Activated T-cell treated with anti-CD3 and anti-CD28 coated beads, Interleukin-2, amount 50 U/mL, for 4 hours (primary cell): Measurements from ENCODE around the gene AP5B1. TPM values are rescaled to one million over a fixed set of nuclear protein-coding genes. Genes with fewer than 3 reads are reported as not detected.
"Not testable (repeated sequence)": the region's sequence is repeated elsewhere in the genome, so short reads cannot be mapped to it uniquely, and the experiment has no call there.

Source experiments
- ATAC-seq, 2 donors: fragments of 200-7000 bp; cut with Tn5 transposase; one replicate each; pipeline ENCODE4 v1.10.0; 2021
- DNase-seq: peaks from one replicate; pipeline ENCODE4 v3.0.0-alpha.2; 2020
- H3K27me3 Mint-ChIP-seq: one replicate; pipeline ENCODE4 v1.8.0; 2021; ENCODE audit warnings: low read depth, mixed read lengths
- H3K36me3 Mint-ChIP-seq: one replicate; pipeline ENCODE4 v1.8.0; 2022; ENCODE audit warnings: mixed read lengths; ENCODE audit not compliant: insufficient read depth
- H3K4me1 Mint-ChIP-seq: one replicate; pipeline ENCODE4 v1.8.0; 2021; ENCODE audit warnings: low read depth, mixed read lengths
- H3K4me3 Mint-ChIP-seq: one replicate; pipeline ENCODE4 v1.8.0; 2021; ENCODE audit warnings: mild to moderate bottlenecking, moderate library complexity, mixed read lengths
- H3K9me3 Mint-ChIP-seq: one replicate; pipeline ENCODE4 v1.8.0; 2021; ENCODE audit warnings: mixed read lengths
- total RNA-seq, 3 donors: library from RNA; stranded (reverse); gene quantifications; one replicate each; pipeline ENCODE4 v1.2.1, GENCODE V29; 2021

AP5B1 gene
- total RNA-seq, 3 donors from 2014 or later = 17.3 to 19.4 (median 17.4) TPM

- H3K4me1 Mint-ChIP-seq = peaks cover 5% of the 10 kb centered on the region
- no peak for ATAC-seq
These were observed 9.1 kb downstream of the AP5B1 start for GRCh38 chr11:65771589-65772112.

GRCh38 chr11:65770951-65771567, 9.7 kb downstream of the AP5B1 start:
- H3K36me3 Mint-ChIP-seq = no peaks in the 10 kb centered on the region
- DNase-seq (no peak), ATAC-seq (no peak)
- no peak overlapping the region for H3K4me3 Mint-ChIP-seq
- H3K4me1 Mint-ChIP-seq = peaks cover 3% of the 10 kb centered on the region
- H3K9me3 Mint-ChIP-seq = no peaks in the 10 kb centered on the region
- H3K27me3 Mint-ChIP-seq = no peaks in the 10 kb centered on the region

More at GRCh38 chr11:65771589-65772112, 9.1 kb downstream of the AP5B1 start:
- no peaks in the 10 kb centered on the region for H3K36me3 Mint-ChIP-seq
- no peak for DNase-seq
- H3K27me3 Mint-ChIP-seq = no peaks in the 10 kb centered on the region
- H3K9me3 Mint-ChIP-seq = no peaks in the 10 kb centered on the region
- H3K4me3 Mint-ChIP-seq = no peak overlapping the region

GRCh38 chr11:65767806-65768205, 13.0 kb downstream of the AP5B1 start:
- H3K36me3 Mint-ChIP-seq, H3K4me1 Mint-ChIP-seq, ATAC-seq, DNase-seq, H3K9me3 Mint-ChIP-seq, H3K4me3 Mint-ChIP-seq, H3K27me3 Mint-ChIP-seq: not testable (repeated sequence)

GRCh38 chr11:65767406-65767805, 13.4 kb downstream of the AP5B1 start:
- no peak for DNase-seq
- no peaks in the 10 kb centered on the region for H3K9me3 Mint-ChIP-seq
- peaks cover 3% of the 10 kb centered on the region for H3K4me1 Mint-ChIP-seq
- no peaks in the 10 kb centered on the region for H3K36me3 Mint-ChIP-seq
- no peaks in the 10 kb centered on the region for H3K27me3 Mint-ChIP-seq
- no peak overlapping the region for H3K4me3 Mint-ChIP-seq
- ATAC-seq = no peak

GRCh38 chr11:65766535-65766934, 14.2 kb downstream of the AP5B1 start:
- Mint-ChIP-seq H3K9me3 (no peaks in the 10 kb centered on the region), H3K4me1 (peaks cover 3% of the 10 kb centered on the region), H3K36me3 (no peaks in the 10 kb centered on the region), H3K4me3 (no peak overlapping the region), H3K27me3 (no peaks in the 10 kb centered on the region)
- ATAC-seq (no peak), DNase-seq (no peak)

DNA sequence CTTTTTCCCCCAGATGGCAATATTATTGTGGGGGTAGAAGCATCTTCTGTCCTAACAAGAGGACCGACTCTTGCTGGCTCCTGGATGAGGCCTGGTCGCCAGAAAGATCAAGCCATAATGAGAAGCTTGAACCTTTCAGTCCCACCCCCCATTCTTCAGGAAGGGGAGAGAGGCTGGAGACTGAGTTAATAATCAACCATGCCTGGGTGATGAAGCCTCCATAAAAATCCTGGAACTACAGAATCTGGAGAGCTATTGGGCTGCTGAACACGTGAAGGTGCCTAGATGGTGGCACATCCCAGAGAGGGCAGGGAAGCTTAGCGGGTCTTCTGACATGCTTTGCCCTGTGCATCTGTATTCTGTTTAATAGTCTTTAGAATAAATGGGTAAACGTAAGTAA, 16.3 kb downstream of the AP5B1 start:
- peaks cover 13% of the 10 kb centered on the region for H3K27me3 Mint-ChIP-seq
- no peak overlapping the region for H3K4me3 Mint-ChIP-seq
- DNase-seq (no peak), ATAC-seq (no peak)
- H3K9me3 Mint-ChIP-seq = no peaks in the 10 kb centered on the region
- H3K4me1 Mint-ChIP-seq = no peaks in the 10 kb centered on the region
- no peaks in the 10 kb centered on the region for H3K36me3 Mint-ChIP-seq

DNA sequence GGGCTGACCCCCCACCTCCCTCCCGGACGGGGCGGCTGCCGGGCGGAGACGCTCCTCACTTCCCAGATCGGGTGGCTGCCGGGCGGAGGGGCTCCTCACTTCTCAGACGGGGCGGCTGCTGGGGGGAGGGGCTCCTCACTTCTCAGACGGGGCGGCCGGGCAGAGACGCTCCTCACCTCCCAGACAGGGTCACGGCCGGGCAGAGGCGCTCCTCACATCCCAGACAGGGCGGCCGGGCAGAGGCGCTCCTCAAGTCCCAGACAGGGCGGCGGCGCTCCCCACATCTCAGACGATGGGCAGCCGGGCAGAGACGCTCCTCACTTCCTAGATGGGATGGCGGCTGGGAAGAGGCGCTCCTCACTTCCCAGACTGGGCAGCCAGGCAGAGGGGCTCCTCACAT, 18.0 kb downstream of the AP5B1 start:
- not testable (repeated sequence) for H3K4me1 Mint-ChIP-seq, H3K36me3 Mint-ChIP-seq, H3K4me3 Mint-ChIP-seq, H3K9me3 Mint-ChIP-seq, ATAC-seq, DNase-seq
- H3K27me3 Mint-ChIP-seq = peaks cover 23% of the 10 kb centered on the region

DNA sequence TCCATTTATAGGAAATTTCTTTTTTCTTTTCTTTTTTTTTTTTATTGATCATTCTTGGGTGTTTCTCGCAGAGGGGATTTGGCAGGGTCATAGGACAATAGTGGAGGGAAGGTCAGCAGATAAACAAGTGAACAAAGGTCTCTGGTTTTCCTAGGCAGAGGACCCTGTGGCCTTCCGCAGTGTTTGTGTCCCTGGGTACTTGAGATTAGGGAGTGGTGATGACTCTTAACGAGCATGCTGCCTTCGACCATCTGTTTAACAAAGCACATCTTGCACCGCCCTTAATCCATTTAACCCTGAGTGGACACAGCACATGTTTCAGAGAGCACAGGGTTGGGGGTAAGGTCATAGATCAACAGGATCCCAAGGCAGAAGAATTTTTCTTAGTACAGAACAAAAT, 18.6 kb downstream of the AP5B1 start:
- ATAC-seq, H3K36me3 Mint-ChIP-seq, DNase-seq, H3K4me3 Mint-ChIP-seq, H3K4me1 Mint-ChIP-seq, H3K9me3 Mint-ChIP-seq: not testable (repeated sequence)
- H3K27me3 Mint-ChIP-seq = peaks cover 27% of the 10 kb centered on the region

- H3K36me3 Mint-ChIP-seq = no peaks in the 10 kb centered on the region
- ATAC-seq (no peak), DNase-seq (no peak)
- peaks cover 4% of the 10 kb centered on the region for H3K27me3 Mint-ChIP-seq
- H3K9me3 Mint-ChIP-seq = no peaks in the 10 kb centered on the region
- H3K4me3 Mint-ChIP-seq = no peak overlapping the region
- H3K4me1 Mint-ChIP-seq = no peaks in the 10 kb centered on the region
These were observed 35.7 kb downstream of the AP5B1 start for GRCh38 chr11:65745049-65745448.

GRCh38 chr11:65744699-65745042, 36.1 kb downstream of the AP5B1 start:
- Mint-ChIP-seq H3K27me3 (peaks cover 7% of the 10 kb centered on the region), H3K4me1 (no peaks in the 10 kb centered on the region), H3K4me3 (no peak overlapping the region), H3K36me3 (no peaks in the 10 kb centered on the region), H3K9me3 (no peaks in the 10 kb centered on the region)
- DNase-seq = no peak
- no peak for ATAC-seq

DNA sequence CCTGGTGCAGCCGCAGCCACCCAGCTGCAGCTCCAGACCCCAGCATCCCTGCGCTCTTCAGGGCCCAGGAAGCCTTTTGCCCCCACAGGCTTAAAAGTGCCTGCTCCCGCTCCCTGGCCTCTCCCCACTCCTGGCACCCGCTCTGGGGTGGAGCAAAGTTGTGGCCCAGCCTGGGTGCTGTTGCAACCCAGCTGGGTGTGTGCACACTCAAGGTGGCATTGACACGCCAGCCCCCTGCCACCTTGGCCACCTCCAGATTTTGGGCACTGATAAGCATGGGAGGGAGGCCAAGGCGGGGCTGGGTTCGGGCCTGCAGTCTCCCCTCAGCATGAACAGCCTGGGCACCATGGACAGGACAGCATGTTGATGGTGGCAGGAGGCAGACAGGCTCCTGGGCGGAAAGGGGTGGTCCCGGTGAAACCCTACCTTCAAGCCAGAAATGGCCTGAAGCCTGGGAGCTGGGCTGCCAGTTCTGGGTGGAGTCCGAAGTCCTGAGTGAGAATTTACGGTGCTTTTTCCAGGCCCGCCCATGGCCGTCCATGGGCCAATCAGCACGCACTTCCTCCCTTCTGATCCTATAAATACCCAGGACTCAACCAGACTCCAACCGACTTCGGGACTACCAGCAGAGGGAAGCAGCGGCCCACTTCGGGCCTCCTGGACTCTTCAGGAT, 36.6 kb downstream of the AP5B1 start:
- peak in 1 of 2 donors; percentile 35 for ATAC-seq
- Mint-ChIP-seq H3K36me3 (no peaks in the 10 kb centered on the region), H3K4me1 (no peaks in the 10 kb centered on the region), H3K4me3 (no peak overlapping the region), H3K9me3 (no peaks in the 10 kb centered on the region), H3K27me3 (peaks cover 7% of the 10 kb centered on the region)
- DNase-seq = no peak

DNA sequence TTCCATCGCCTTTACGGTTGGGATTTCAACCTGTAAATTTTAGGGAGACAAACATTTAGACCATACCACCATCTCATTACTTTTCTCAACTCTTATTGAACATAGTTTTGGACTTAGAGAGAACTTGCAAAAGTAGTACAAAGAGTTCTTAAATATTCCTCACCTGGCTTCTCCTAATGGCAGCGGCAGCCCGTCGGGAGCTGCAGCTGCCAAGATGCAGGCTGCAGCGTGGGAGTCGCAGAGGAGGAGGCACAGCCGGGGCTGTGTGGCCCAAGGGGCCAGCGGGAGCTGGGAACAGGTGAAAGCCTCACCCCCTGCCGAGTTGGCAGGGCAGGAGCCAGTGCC, 37.1 kb downstream of the AP5B1 start:
- no peaks in the 10 kb centered on the region for H3K36me3 Mint-ChIP-seq
- no peaks in the 10 kb centered on the region for H3K9me3 Mint-ChIP-seq
- no peak for ATAC-seq
- H3K4me3 Mint-ChIP-seq = no peak overlapping the region
- H3K4me1 Mint-ChIP-seq = no peaks in the 10 kb centered on the region
- peaks cover 7% of the 10 kb centered on the region for H3K27me3 Mint-ChIP-seq
- no peak for DNase-seq

GRCh38 chr11:65742353-65742752, 38.4 kb downstream of the AP5B1 start:
- H3K4me1 Mint-ChIP-seq = no peaks in the 10 kb centered on the region
- no peak for ATAC-seq

GRCh38 chr11:65741185-65741584, 39.6 kb downstream of the AP5B1 start:
- Mint-ChIP-seq H3K36me3 (no peaks in the 10 kb centered on the region), H3K9me3 (no peaks in the 10 kb centered on the region), H3K4me3 (no peak overlapping the region), H3K27me3 (peaks cover 12% of the 10 kb centered on the region), H3K4me1 (no peaks in the 10 kb centered on the region)
- ATAC-seq (no peak), DNase-seq (no peak)

More at GRCh38 chr11:65742353-65742752, 38.4 kb downstream of the AP5B1 start:
- H3K9me3 Mint-ChIP-seq = no peaks in the 10 kb centered on the region
- H3K4me3 Mint-ChIP-seq = no peak overlapping the region
- no peaks in the 10 kb centered on the region for H3K36me3 Mint-ChIP-seq
- no peak for DNase-seq
- H3K27me3 Mint-ChIP-seq = peaks cover 12% of the 10 kb centered on the region

- no peak overlapping the region for H3K4me3 Mint-ChIP-seq
- DNase-seq = no peak
- no peaks in the 10 kb centered on the region for H3K36me3 Mint-ChIP-seq
- no peaks in the 10 kb centered on the region for H3K9me3 Mint-ChIP-seq
- peaks cover 12% of the 10 kb centered on the region for H3K27me3 Mint-ChIP-seq
- ATAC-seq = no peak
- no peaks in the 10 kb centered on the region for H3K4me1 Mint-ChIP-seq
These were observed 41.8 kb downstream of the AP5B1 start for GRCh38 chr11:65739022-65739421.
